H9 (cell line): ENCODE measurements around the gene NDUFAF4. TPM values are rescaled to one million over a fixed set of nuclear protein-coding genes. Genes with fewer than 3 reads are reported as not detected.

Experiments used
- DNase-seq: peaks from one replicate; pipeline ENCODE4 v3.0.0-alpha.2; 2017
- H2AFZ ChIP-seq: one replicate; pipeline ENCODE4 v1.6.1; 2013; ENCODE audit warnings: mild to moderate bottlenecking, low read length, control low read depth, moderate library complexity
- H2AK5ac ChIP-seq: 2 replicates; pipeline ENCODE4 v1.6.1; 2013; ENCODE audit warnings: low read length, control low read depth, mixed read lengths; ENCODE audit not compliant: insufficient read length
- H2BK120ac ChIP-seq: one replicate; pipeline ENCODE4 v1.6.1; 2013; ENCODE audit warnings: low read depth, mild to moderate bottlenecking, low read length, control low read depth, inconsistent platforms; ENCODE audit not compliant: poor library complexity, severe bottlenecking
- H2BK12ac ChIP-seq: 2 replicates; pipeline ENCODE4 v1.6.1; 2013; ENCODE audit warnings: low read length, control low read depth, mixed read lengths, low read depth; ENCODE audit not compliant: insufficient read length
- H2BK15ac ChIP-seq: 2 replicates; pipeline ENCODE4 v1.6.1; 2013; ENCODE audit warnings: low read depth, low read length, control low read depth
- H2BK20ac ChIP-seq: one replicate; pipeline ENCODE4 v1.6.1; 2013; ENCODE audit warnings: low read depth, mild to moderate bottlenecking, low read length, control low read depth, inconsistent platforms; ENCODE audit not compliant: poor library complexity, severe bottlenecking
- H2BK5ac ChIP-seq: 2 replicates; pipeline ENCODE4 v1.6.1; 2013; ENCODE audit warnings: low read length, control low read depth, mixed read lengths; ENCODE audit not compliant: insufficient read length
- H3K14ac ChIP-seq: 2 replicates; pipeline ENCODE4 v1.6.1; 2013; ENCODE audit warnings: low read length, control low read depth; ENCODE audit not compliant: insufficient read depth
- H3K18ac ChIP-seq: 2 replicates; pipeline ENCODE4 v1.6.1; 2013; ENCODE audit warnings: low read depth, mild to moderate bottlenecking, mixed read lengths, low read length, control low read depth; ENCODE audit not compliant: insufficient read length
- H3K23ac ChIP-seq: 2 replicates; pipeline ENCODE4 v1.6.1; 2013; ENCODE audit warnings: low read length, control low read depth, mixed read lengths, low read depth; ENCODE audit not compliant: insufficient read length
- H3K23me2 ChIP-seq: 2 replicates; pipeline ENCODE4 v1.6.1; 2013; ENCODE audit warnings: low read depth, mild to moderate bottlenecking, mixed read lengths, low read length, control low read depth; ENCODE audit not compliant: insufficient read length, poor library complexity, severe bottlenecking
- H3K27ac ChIP-seq: 2 replicates; pipeline ENCODE4 v1.5.1; 2013; ENCODE audit warnings: low read length, control low read depth, mixed read lengths, low read depth; ENCODE audit not compliant: insufficient read length
- H3K27me3 ChIP-seq: 2 replicates; pipeline ENCODE4 v1.6.1; 2013; ENCODE audit warnings: low read length, control low read depth, inconsistent platforms; ENCODE audit not compliant: insufficient read depth
- H3K4ac ChIP-seq: 2 replicates; pipeline ENCODE4 v1.6.1; 2013; ENCODE audit warnings: low read depth, mild to moderate bottlenecking, control low read depth, inconsistent platforms, low read length, moderate library complexity
- H3K4me1 ChIP-seq: 2 replicates; pipeline ENCODE4 v1.6.1; 2013; ENCODE audit warnings: low read length, control low read depth, inconsistent platforms; ENCODE audit not compliant: insufficient read depth
- H3K4me2 ChIP-seq: 2 replicates; pipeline ENCODE4 v1.6.1; 2013; ENCODE audit warnings: low read length, control low read depth, mixed read lengths; ENCODE audit not compliant: insufficient read length, insufficient read depth
- H3K56ac ChIP-seq: 2 replicates; pipeline ENCODE4 v1.6.1; 2013; ENCODE audit warnings: low read depth, mild to moderate bottlenecking, mixed read lengths, low read length, control low read depth; ENCODE audit not compliant: insufficient read length
- H3K79me1 ChIP-seq: 2 replicates; pipeline ENCODE4 v1.6.1; 2013; ENCODE audit warnings: low read depth, mild to moderate bottlenecking, moderate library complexity, low read length, control low read depth, inconsistent platforms; ENCODE audit not compliant: insufficient read depth, poor library complexity, severe bottlenecking
- H3K79me2 ChIP-seq: 2 replicates; pipeline ENCODE4 v1.6.1; 2013; ENCODE audit warnings: low read length, control low read depth, inconsistent platforms; ENCODE audit not compliant: insufficient read depth
- H3K9ac ChIP-seq: 2 replicates; pipeline ENCODE4 v1.6.1; 2013; ENCODE audit warnings: low read length, control low read depth, mixed read lengths; ENCODE audit not compliant: insufficient read length; ENCODE audit errors: extremely low read depth
- H3K9me3 ChIP-seq: one replicate; pipeline ENCODE4 v1.6.1; 2013; ENCODE audit warnings: low read depth, low read length, inconsistent platforms; ENCODE audit not compliant: control insufficient read depth
- H3T11ph ChIP-seq: one replicate; pipeline ENCODE4 v1.6.1; 2013; ENCODE audit warnings: mild to moderate bottlenecking, low read length, control low read depth, inconsistent platforms
- H4K20me1 ChIP-seq: one replicate; pipeline ENCODE4 v1.6.1; 2013; ENCODE audit not compliant: control insufficient read depth, insufficient read length, insufficient read depth
- H4K5ac ChIP-seq: 2 replicates; pipeline ENCODE4 v1.6.1; 2013; ENCODE audit warnings: low read depth, mild to moderate bottlenecking, mixed read lengths, low read length, control low read depth; ENCODE audit not compliant: insufficient read length
- H4K8ac ChIP-seq: replicated peaks from 2 replicates; pipeline ENCODE4 v1.6.1; 2013; ENCODE audit warnings: low read length, control low read depth, mixed read lengths, low read depth; ENCODE audit not compliant: insufficient read length
- H4K91ac ChIP-seq: 2 replicates; pipeline ENCODE4 v1.6.1; 2013; ENCODE audit warnings: low read depth, mild to moderate bottlenecking, moderate library complexity, mixed read lengths, low read length, control low read depth; ENCODE audit not compliant: insufficient read length
- H3K27ac Mint-ChIP-seq, 3 experiments: 2 replicates in 2 of 3; 3 replicates in 1 of 3; pipeline ENCODE4 v1.8.0; 2020 to 2021; ENCODE audit warnings: mixed read lengths in 3 of 3, mild to moderate bottlenecking in 1 of 3, moderate library complexity in 1 of 3
- H3K27me3 Mint-ChIP-seq: 2 replicates; pipeline ENCODE4 v1.8.0; 2021; ENCODE audit warnings: low read depth, mild to moderate bottlenecking, moderate library complexity, mixed read lengths
- H3K36me3 Mint-ChIP-seq, 3 experiments: 2 replicates in 2 of 3; 3 replicates in 1 of 3; pipeline ENCODE4 v1.8.0; 2020 to 2021; ENCODE audit warnings: low read depth in 3 of 3, mixed read lengths in 3 of 3; ENCODE audit not compliant: insufficient read depth in 1 of 3
- H3K4me1 Mint-ChIP-seq, 2 experiments: 2 replicates each; pipeline ENCODE4 v1.8.0; 2020; ENCODE audit warnings: mixed read lengths in 2 of 2
- H3K4me3 Mint-ChIP-seq, 2 experiments: 2 replicates in 1 of 2; 3 replicates in 1 of 2; pipeline ENCODE4 v1.8.0; 2020 to 2021; ENCODE audit warnings: mild to moderate bottlenecking in 2 of 2, mixed read lengths in 2 of 2, moderate library complexity in 1 of 2
- H3K9me3 Mint-ChIP-seq, 2 experiments: 2 replicates in 1 of 2; 3 replicates in 1 of 2; pipeline ENCODE4 v1.8.0; 2020; ENCODE audit warnings: mild to moderate bottlenecking in 2 of 2, mixed read lengths in 2 of 2, moderate library complexity in 1 of 2
- WGBS: extraction: QIAGEN DNeasy Blood & Tissue Kit; methylation state at CpG from one replicate; pipeline ENCODE4 v1.1.7; 2013; ENCODE audit warnings: missing lambda C conversion rate, low lambda C conversion rate, mixed read lengths; ENCODE audit not compliant: insufficient read length; ENCODE audit errors: extremely low coverage; 5-methylcytosine and 5-hydroxymethylcytosine counted together
- total RNA-seq: library from RNA; stranded (reverse); gene quantifications from 2 replicates; pipeline ENCODE4 v1.2.1, GENCODE V29; 2021
- TF ChIP-seq, protein P1 (sequence below): fragments of 200-600 bp; sonication (generic); conservative IDR thresholded peaks from 3 replicates; pipeline ENCODE4 v1.8.0; 2021; ENCODE audit warnings: antibody characterized with exemption, mild to moderate bottlenecking

Gene NDUFAF4
- total RNA-seq, 1 experiment from 2014 or later = 86.6 TPM

DNA sequence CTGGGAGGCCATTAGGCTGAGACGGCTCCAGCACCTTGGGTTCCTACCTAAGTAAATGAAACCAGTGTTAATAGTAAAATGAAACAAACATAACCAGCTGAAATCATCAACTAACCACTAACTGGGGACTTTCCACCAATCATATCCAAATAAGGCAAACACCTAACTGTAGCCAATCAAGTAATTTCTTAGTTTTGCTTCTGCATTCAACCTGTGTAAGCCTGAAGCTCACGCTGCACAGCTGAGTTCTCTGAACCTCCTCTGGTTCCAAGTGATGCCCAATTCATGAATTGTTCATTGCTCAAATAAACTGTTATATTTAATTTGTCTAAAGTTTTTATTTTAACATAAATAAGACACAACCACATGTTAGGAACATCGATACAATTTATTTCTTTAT lies 49.4 kb upstream of the NDUFAF4 start:
- H3K4me3 Mint-ChIP-seq = no peak overlapping the region
- no peak overlapping the region for H3K56ac ChIP-seq

More for the DNA sequence above, 49.4 kb upstream of the NDUFAF4 start:
- H3K23me2 ChIP-seq = no peaks in the 10 kb centered on the region
- Mint-ChIP-seq H3K27me3 (no peaks in the 10 kb centered on the region; the same call in 1 of the 2 replicates), H3K9me3 (no peaks in the 10 kb centered on the region), H3K4me1 (peaks cover 5% of the 10 kb centered on the region in 2 experiments; a peak in 3 of 4 replicates), H3K27ac (no peak overlapping the region), H3K36me3 (no peaks in the 10 kb centered on the region)
- no peak overlapping the region for H2AFZ ChIP-seq
- no peaks in the 10 kb centered on the region for H4K20me1 ChIP-seq
- no peak overlapping the region for H2BK120ac ChIP-seq
- no peak overlapping the region for H3T11ph ChIP-seq
- no peak overlapping the region for H3K23ac ChIP-seq
- H4K91ac ChIP-seq = no peak overlapping the region
- H4K5ac ChIP-seq = no peak overlapping the region
- H3K9me3 ChIP-seq = no peaks in the 10 kb centered on the region
- no peaks in the 10 kb centered on the region for H3K79me2 ChIP-seq
- H3K4me1 ChIP-seq = no peaks in the 10 kb centered on the region
- H2AK5ac ChIP-seq = no peak overlapping the region
- TF ChIP-seq, protein P1, sequence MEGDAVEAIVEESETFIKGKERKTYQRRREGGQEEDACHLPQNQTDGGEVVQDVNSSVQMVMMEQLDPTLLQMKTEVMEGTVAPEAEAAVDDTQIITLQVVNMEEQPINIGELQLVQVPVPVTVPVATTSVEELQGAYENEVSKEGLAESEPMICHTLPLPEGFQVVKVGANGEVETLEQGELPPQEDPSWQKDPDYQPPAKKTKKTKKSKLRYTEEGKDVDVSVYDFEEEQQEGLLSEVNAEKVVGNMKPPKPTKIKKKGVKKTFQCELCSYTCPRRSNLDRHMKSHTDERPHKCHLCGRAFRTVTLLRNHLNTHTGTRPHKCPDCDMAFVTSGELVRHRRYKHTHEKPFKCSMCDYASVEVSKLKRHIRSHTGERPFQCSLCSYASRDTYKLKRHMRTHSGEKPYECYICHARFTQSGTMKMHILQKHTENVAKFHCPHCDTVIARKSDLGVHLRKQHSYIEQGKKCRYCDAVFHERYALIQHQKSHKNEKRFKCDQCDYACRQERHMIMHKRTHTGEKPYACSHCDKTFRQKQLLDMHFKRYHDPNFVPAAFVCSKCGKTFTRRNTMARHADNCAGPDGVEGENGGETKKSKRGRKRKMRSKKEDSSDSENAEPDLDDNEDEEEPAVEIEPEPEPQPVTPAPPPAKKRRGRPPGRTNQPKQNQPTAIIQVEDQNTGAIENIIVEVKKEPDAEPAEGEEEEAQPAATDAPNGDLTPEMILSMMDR = no peak
- no peak overlapping the region for H2BK15ac ChIP-seq
- no peaks in the 10 kb centered on the region for H3K79me1 ChIP-seq
- H3K27ac ChIP-seq = no peak overlapping the region
- WGBS = no CpG with 5 or more reads among the region's 3 CpGs
- H3K4me2 ChIP-seq = no peak overlapping the region
- H2BK20ac ChIP-seq = no peak overlapping the region
- no peak overlapping the region for H3K9ac ChIP-seq
- H3K14ac ChIP-seq = no peak overlapping the region
- H4K8ac ChIP-seq = no peak overlapping the region
- no peak overlapping the region for H2BK12ac ChIP-seq
- H3K4ac ChIP-seq = no peak overlapping the region
- H3K18ac ChIP-seq = no peak overlapping the region
- H2BK5ac ChIP-seq = no peak overlapping the region
- DNase-seq = no peak
- no peaks in the 10 kb centered on the region for H3K27me3 ChIP-seq
